ENCODE measurements around the gene ZNF575.
"Not testable (repeated sequence)": the region's sequence is repeated elsewhere in the genome, so short reads cannot be mapped to it uniquely, and the experiment has no call there.

The ZNF575 gene

GRCh38 chr19:43545276-43545675, 12.3 kb downstream of the ZNF575 start:
- DNase-seq = no peak

DNA sequence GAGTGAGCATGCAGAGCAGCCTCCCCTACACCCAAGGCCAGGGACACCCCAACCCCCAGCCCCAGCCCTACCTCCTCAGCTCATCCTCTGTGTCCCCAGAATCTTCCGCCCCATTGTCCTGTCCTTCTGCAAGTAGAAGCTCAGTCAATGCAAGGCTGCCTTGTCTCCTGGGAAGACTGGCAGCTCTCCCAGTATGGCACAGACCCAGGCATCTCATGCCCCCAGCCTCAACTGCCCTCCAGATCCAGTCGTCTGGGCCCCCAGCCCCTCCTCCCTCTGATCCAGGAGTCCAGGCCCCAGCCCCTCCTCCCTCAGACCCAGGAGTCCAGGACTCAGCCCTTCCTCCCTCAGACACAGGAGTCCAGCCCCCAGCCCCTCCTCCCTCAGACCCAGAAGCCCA, 13.0 kb downstream of the ZNF575 start:
- DNase-seq = no peak

GRCh38 chr19:43546581-43546980, 13.6 kb downstream of the ZNF575 start:
- no peak for DNase-seq

DNA sequence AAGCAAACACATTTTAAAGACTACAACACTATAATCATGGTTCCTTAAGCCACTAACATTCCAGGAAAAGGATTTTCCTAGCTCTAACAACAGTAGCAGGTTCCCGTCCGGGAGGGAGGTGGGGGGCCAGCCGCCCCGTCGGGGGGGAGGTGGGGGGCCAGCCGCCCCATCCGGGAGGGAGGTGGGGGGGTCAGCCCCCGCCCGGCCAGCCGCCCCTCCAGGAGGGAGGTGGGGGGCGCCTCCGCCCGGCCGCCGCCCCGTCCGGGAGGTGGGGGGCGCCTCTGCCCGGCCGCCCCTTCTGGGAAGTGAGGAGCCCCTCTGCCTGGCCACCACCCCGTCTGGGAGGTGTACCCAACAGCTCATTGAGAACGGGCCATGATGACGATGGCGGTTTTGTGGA, 14.9 kb downstream of the ZNF575 start:
- DNase-seq = not testable (repeated sequence)

GRCh38 chr19:43548706-43549105, 15.7 kb downstream of the ZNF575 start:
- DNase-seq = no peak

DNA sequence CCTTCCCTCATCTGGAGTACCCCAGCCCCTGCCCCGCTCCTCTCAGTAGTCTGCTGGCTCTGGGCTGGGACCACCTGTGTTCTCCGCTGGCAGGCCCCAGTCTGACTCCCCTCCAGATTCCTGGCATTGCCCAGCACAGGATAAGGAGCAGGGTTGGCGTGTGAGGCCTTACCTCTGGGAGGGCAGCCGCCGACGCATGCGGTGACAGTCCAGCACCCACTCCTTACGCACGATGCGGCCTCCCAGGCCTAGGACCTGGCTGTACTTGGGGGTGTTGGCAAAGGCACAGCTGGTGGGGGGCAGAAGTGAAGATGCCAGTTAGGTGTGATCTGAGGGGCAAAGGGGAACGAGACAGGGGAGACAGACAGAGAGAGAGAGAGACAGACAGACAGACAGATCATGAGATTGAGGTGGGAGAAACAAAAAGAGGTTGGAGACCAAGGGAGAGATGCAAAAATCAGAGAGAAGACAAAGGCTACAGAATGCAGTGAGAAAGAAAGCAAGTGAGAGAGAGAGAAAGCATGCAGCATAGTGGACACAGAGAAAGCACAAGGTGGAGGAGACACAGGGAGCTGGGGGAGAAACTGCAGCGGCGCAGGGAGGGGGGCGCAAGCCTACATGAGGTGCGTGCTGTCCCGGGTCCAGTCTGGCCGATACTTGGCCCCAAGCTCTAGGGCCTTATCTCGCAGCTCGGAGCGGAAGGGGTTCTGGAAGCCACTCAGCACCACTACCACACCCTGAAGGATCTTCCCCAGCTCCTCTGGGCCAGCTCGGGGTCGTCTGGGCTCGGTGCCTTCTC, 18.6 kb downstream of the ZNF575 start:
- no peak for DNase-seq

- no peak for DNase-seq
Measured at GRCh38 chr19:43552198-43552450, 19.1 kb downstream of the ZNF575 start.

GRCh38 chr19:43552616-43553015, 19.6 kb downstream of the ZNF575 start:
- DNase-seq = no peak

GRCh38 chr19:43553656-43554055, 20.7 kb downstream of the ZNF575 start:
- no peak for DNase-seq

- DNase-seq = no peak
Measured at GRCh38 chr19:43554317-43554895, 21.4 kb downstream of the ZNF575 start.

DNA sequence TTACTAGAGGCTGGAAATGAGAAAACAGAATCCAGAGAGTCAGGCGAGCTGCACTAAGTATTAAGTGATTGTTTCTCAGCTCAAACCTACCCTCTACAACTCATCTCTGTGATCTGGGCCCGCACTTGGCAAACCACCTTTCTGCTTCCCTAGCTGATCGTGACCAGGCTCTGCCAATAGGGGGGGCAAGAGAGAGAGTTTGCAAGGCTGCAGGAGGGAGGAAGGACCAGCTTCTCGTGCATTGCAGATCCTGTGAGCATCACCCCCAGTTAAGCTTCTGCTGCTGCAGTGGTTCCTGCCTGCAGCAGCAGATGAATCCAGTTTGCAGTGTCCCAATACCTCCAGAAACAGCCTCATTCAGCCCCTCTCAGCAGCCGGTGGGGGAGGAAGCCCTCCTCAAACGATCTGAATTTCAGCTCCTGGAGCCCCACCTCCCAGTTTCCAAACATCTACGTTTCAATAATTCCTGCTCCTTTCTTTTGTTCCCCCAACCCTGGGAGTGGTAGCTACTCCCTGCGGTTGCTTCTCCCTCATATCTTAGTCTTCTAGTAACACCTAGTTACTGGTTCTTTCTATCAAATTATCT, 22.3 kb downstream of the ZNF575 start:
- peak; percentile 90 for DNase-seq

- DNase-seq = no peak
Measured at GRCh38 chr19:43560687-43561086, 27.7 kb downstream of the ZNF575 start.

DNA sequence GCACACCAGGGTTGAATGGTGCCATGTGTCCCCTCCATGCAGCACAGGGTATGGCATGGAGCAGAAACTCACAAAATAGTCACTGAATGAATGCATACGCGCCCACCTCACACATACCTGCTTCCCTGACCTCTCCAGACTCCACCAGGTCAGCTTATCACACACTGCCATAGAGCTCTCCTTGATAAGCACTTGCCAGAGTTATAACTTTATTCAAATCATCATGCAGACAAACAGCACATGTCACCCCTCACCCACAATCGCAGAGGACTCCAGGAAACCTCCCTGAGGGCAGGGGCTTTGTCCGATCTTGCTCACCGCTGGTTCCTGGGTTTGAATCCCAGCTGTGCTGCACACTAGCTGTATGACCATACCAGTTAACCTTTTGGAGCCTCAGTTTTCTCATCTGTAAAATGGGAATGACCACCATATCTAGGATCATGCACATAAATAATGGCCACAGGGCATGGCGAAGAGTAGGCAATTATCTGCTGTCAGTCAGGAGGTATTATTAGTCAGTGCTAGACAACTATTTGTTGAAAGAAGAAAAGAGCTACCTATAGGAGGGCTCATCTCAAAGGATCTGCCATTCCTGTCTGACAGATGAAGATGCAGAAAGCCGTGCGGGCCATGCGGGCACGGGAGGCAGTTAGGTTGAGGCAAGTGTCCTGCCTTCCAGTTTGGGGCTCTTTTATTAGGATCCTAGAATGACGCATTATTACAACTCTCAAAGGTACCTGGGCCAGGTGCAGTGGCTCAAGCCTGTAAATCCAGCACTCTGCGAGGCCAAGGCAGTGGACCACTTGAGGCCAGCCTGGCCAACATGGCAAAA, 28.4 kb downstream of the ZNF575 start:
- no peak for DNase-seq

DNA sequence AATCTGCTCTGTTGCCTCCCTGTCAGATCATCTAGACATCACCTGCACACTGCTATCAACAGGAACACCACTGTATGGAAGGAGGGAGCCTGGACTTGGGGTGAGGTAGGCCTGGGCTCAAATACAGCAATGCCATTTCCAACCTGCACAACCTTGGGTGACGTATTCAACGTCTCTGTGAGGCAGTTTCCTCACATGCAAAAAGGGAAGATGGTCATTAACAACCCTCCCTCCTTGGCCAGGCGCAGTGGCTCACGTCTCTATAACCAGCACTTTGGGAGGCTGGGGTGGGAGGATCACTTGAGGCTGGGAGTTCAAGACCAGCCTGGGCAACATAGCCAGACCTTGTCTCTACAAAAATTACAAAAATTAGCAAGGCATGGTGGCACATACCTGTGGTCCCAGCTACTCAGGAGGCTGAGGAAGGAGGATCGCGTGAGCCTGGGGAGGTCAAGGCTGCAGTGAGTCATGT, 29.3 kb downstream of the ZNF575 start:
- DNase-seq = no peak

- DNase-seq = peak; percentile 71
Measured at GRCh38 chr19:43562698-43563241, 29.8 kb downstream of the ZNF575 start.

GRCh38 chr19:43563816-43564457, 30.9 kb downstream of the ZNF575 start:
- DNase-seq = no peak

GRCh38 chr19:43564800-43565199, 31.8 kb downstream of the ZNF575 start:
- no peak for DNase-seq

GRCh38 chr19:43569657-43570056, 36.7 kb downstream of the ZNF575 start:
- no peak for DNase-seq

- DNase-seq = no peak
Measured at GRCh38 chr19:43570174-43570791, 37.3 kb downstream of the ZNF575 start.

GRCh38 chr19:43572171-43572588, 39.2 kb downstream of the ZNF575 start:
- DNase-seq = no peak

DNA sequence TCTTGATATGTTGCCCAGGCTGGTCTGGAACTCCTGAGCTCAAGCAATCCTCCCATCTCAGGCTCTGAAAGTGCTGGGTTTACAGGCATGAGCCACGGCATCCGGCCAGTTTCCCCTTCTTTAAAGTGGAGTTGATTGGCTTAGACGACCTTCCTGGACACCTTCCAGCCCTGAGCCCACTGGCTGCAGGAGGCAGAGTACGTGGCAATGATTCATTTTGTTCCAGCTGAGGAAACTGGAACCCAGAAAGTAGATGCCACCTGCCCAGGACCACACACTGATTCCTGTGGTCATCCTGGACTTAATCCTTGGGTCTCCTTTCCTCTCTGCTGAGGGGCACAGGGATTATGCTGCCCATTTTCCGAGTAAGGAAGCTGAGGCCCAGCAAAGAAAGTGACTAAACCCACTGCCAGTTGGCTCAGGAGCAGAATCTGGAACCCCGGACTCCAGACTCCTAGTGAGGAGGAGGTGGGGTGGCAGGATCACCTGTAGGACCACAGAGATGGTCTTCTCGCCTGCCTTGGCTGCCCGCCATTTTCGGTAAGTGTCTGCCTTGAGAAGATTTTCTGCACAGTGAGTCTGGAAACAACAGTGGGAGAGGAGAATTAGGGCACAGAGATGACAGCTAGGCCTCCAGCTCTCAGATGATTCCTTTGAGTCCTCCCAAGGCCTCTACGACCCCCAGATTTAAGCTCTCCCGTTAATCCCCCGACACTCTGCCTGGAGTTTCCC, 41.6 kb downstream of the ZNF575 start:
- DNase-seq = peak; percentile 37

Measured in stimulated activated CD8-positive, alpha-beta memory T cell treated with anti-CD3 and anti-CD28 coated beads, Interleukin-4, amount 100 ng/mL, for 48 hours (primary cell).